Progenitor cell of endocrine pancreas (in vitro differentiated cells): Measurements from ENCODE around the gene CDH26. TPM values are rescaled to one million over a fixed set of nuclear protein-coding genes. Genes with fewer than 3 reads are reported as not detected.
"Not testable (repeated sequence)": the region's sequence is repeated elsewhere in the genome, so short reads cannot be mapped to it uniquely, and the experiment has no call there.

Experiments
- DNase-seq: peaks from one replicate; pipeline ENCODE4 v3.0.0; 2021; ENCODE audit warnings: low spot score; ENCODE audit not compliant: unreplicated experiment
- H3K27ac Mint-ChIP-seq: 2 replicates; pipeline ENCODE4 v1.8.0; 2021; ENCODE audit warnings: mild to moderate bottlenecking, moderate library complexity, mixed read lengths
- H3K27me3 Mint-ChIP-seq: 2 replicates; pipeline ENCODE4 v1.8.0; 2021; ENCODE audit warnings: mixed read lengths
- H3K36me3 Mint-ChIP-seq: 2 replicates; pipeline ENCODE4 v1.8.0; 2022; ENCODE audit warnings: mixed read lengths; ENCODE audit not compliant: insufficient read depth
- H3K4me1 Mint-ChIP-seq: 2 replicates; pipeline ENCODE4 v1.8.0; 2021; ENCODE audit warnings: low read depth, mixed read lengths
- H3K4me3 Mint-ChIP-seq: 2 replicates; pipeline ENCODE4 v1.8.0; 2021; ENCODE audit warnings: low read depth, mild to moderate bottlenecking, moderate library complexity, mixed read lengths
- H3K9me3 Mint-ChIP-seq: 2 replicates; pipeline ENCODE4 v1.8.0; 2021; ENCODE audit warnings: low read depth, mixed read lengths
- total RNA-seq: library from RNA; stranded (reverse); gene quantifications from 2 replicates; pipeline ENCODE4 v1.2.1, GENCODE V29; 2021
- TF ChIP-seq, protein P1 (sequence below): fragments of 200-600 bp; sonication (generic); IDR thresholded peaks from one replicate; pipeline ENCODE4 v1.5.0; 2021; ENCODE audit warnings: antibody characterized with exemption, mild to moderate bottlenecking; ENCODE audit not compliant: unreplicated experiment

The CDH26 gene
- total RNA-seq, 1 donor from 2014 or later = 17.1 TPM

DNA sequence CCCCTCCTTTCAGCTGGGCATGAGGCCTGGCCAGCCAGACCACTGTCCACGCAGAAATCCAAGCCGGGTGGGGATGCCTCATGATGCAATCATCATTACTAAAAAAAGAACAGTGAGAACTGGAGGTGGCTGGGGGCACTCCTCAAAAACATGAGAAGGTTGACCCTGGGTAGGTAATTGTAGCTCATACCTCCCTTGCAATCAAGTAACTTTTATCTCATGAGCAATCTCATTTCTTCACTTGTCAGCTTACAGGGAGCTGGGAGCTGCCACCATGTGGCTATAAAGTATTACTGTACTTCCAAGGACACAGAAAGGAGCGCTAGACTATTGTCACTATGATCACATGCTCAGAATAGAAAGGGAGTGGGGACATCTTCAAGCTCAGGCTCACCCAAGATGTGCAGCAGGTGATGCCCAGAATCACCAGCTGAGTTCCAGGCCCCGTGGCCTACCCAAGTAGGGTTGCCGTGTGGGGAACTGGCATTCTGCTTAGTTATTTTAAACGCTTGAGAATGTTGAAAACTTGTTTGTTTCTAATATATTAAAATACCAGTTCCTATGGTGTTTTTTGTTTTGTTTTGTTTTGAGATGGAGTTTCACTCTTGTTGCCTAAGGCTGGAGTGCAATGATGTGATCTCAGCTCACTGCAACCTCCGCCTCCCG lies 3.0 kb upstream of the CDH26 start:
- TF ChIP-seq, protein P1, sequence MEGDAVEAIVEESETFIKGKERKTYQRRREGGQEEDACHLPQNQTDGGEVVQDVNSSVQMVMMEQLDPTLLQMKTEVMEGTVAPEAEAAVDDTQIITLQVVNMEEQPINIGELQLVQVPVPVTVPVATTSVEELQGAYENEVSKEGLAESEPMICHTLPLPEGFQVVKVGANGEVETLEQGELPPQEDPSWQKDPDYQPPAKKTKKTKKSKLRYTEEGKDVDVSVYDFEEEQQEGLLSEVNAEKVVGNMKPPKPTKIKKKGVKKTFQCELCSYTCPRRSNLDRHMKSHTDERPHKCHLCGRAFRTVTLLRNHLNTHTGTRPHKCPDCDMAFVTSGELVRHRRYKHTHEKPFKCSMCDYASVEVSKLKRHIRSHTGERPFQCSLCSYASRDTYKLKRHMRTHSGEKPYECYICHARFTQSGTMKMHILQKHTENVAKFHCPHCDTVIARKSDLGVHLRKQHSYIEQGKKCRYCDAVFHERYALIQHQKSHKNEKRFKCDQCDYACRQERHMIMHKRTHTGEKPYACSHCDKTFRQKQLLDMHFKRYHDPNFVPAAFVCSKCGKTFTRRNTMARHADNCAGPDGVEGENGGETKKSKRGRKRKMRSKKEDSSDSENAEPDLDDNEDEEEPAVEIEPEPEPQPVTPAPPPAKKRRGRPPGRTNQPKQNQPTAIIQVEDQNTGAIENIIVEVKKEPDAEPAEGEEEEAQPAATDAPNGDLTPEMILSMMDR = peak; percentile 31
- Mint-ChIP-seq H3K27ac (no peak overlapping the region), H3K36me3 (no peaks in the 10 kb centered on the region), H3K27me3 (peaks cover 29% of the 10 kb centered on the region), H3K9me3 (no peaks in the 10 kb centered on the region), H3K4me3 (no peak overlapping the region), H3K4me1 (peaks cover 38% of the 10 kb centered on the region)
- DNase-seq = no peak

DNA sequence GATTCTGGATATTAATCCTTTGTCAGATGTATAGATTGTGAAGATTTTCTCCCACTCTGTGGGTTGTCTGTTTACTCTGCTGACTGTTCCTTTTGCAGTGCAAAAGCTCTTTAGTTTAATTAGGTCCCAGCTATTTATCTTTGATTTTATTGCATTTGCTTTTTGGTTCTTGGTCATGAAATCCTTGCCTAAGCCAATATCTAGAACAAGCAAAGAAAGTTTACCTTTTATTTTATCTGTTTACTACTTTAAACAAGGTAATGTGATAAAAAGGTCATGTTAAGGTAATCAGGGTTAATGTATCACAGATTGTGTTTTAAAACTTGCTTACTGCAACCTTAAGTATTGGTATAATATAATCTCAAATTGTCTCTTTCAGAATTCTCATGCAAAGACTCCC lies 655 bp upstream of the CDH26 start:
- H3K36me3 Mint-ChIP-seq, DNase-seq, H3K9me3 Mint-ChIP-seq: not testable (repeated sequence)
- Mint-ChIP-seq H3K4me1 (peaks cover 46% of the 10 kb centered on the region), H3K27ac (peak overlapping the region; percentile 90), H3K27me3 (peaks cover 29% of the 10 kb centered on the region), H3K4me3 (peak overlapping the region; percentile 77)

DNA sequence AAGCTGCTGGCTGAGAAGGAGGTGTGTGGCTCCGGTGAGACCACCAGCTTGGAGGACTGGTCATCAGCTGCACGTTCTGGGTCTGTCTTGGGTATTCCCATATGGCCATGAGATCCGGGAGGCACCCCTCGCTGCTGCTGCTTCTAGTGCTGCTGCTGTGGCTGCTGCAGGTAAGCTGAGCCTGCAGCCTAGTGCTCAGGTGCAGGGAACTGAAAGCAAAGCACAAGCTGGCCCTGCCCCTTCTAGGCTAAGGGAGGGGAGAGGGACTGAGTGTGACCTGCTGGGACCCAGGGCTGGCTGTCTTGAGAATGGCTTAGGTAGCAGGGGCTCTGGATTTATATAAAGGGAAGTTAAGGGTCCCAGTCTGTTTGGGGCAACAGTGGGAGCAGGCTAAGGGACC lies 403 bp downstream of the CDH26 start:
- Mint-ChIP-seq H3K27me3 (peaks cover 30% of the 10 kb centered on the region), H3K27ac (peak overlapping the region; percentile 90), H3K4me3 (peak overlapping the region; percentile 77), H3K4me1 (peaks cover 46% of the 10 kb centered on the region), H3K36me3 (no peaks in the 10 kb centered on the region), H3K9me3 (no peaks in the 10 kb centered on the region)
- DNase-seq = peak; percentile 20
- TF ChIP-seq, protein P1 = no peak

DNA sequence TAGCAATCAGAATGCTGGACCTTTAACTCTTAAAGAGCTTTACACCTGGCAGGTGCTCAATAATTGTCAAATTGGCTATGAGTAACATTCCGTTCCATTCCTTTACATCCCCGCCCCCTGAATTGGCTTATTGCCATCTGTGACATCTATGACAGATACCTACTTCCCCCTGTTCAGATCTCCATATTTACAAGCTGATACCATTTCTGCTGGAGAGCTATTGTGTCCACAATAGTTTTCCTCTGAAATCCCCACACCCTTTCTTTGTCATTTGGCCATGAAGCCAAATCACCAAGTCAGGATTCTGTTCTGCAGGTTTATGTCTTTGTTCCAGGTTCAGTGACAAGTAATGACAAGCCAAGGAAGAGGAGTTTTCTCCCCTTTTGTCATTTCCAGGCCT lies 3.2 kb downstream of the CDH26 start:
- Mint-ChIP-seq H3K4me3 (no peak overlapping the region), H3K9me3 (no peaks in the 10 kb centered on the region), H3K27ac (no peak overlapping the region), H3K27me3 (peaks cover 26% of the 10 kb centered on the region), H3K36me3 (no peaks in the 10 kb centered on the region), H3K4me1 (peaks cover 45% of the 10 kb centered on the region)
- TF ChIP-seq, protein P1 = no peak
- DNase-seq = no peak

DNA sequence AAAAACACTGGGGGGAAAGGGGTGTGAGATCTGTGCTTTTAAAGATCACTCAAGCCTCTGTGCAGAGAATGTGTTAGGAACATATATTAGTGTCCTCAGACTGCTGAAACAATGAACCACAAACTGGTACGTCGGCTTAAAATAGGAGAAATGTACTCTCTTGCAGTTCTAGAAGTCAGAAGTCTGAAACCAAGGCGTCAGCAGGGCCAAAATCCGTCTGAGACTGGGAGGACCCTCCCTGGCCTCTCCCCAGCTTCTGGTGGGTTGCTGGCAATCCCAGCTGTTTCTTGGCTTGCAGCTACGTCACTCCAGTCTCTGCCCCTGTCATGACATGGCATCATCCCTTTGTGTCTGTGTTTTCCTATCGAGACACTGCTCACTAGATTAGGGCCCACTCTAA lies 3.9 kb downstream of the CDH26 start:
- Mint-ChIP-seq H3K27me3 (peaks cover 26% of the 10 kb centered on the region), H3K36me3 (no peaks in the 10 kb centered on the region), H3K9me3 (no peaks in the 10 kb centered on the region), H3K4me1 (peaks cover 42% of the 10 kb centered on the region), H3K27ac (no peak overlapping the region), H3K4me3 (no peak overlapping the region)
- TF ChIP-seq, protein P1 = no peak
- no peak for DNase-seq

DNA sequence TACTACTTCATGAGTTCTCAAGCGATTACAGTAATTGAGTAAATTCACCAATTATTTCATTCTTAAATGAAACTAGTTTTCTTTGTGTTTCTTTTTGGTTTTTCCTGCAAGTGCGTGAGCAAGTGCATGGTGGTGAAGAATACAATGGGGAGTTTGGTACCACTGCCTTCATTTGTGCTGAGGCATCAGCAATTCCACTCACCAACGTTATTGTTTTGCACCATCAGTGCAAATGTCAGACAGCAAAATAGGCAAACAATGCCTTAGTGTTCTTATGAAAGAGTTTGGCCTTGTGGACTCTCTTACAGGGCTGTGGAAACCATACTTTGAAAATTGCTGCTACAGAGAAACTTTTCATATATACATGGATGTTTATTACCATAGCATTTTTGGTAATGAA lies 8.2 kb downstream of the CDH26 start:
- no peak for DNase-seq
- Mint-ChIP-seq H3K4me1 (peaks cover 5% of the 10 kb centered on the region), H3K36me3 (no peaks in the 10 kb centered on the region), H3K9me3 (no peaks in the 10 kb centered on the region), H3K27ac (no peak overlapping the region), H3K27me3 (peaks cover 20% of the 10 kb centered on the region), H3K4me3 (no peak overlapping the region)
- TF ChIP-seq, protein P1 = no peak
